GM18498 (cell line): ENCODE results near the gene SIK3.
A peak's percentile ranks its signal among the peaks of the same experiment; 100 is the strongest.

Experiments
- ATAC-seq: cut with Tn5 transposase; IDR thresholded peaks from one replicate; pipeline ENCODE4 v1.9.1; 2021; ENCODE audit warnings: mild to moderate bottlenecking, moderate library complexity; ENCODE audit not compliant: unreplicated experiment

Gene SIK3

GRCh38 chr11:116873381-116873780 is 224.8 kb downstream of the SIK3 start:
- ATAC-seq = no peak

GRCh38 chr11:116871248-116871647 is 227.0 kb downstream of the SIK3 start:
- no peak for ATAC-seq

- ATAC-seq = no peak
These were observed 228.2 kb downstream of the SIK3 start for GRCh38 chr11:116870054-116870453.

- no peak for ATAC-seq
These were observed 228.6 kb downstream of the SIK3 start for GRCh38 chr11:116869610-116870009.

- ATAC-seq = no peak
These were observed 230.2 kb downstream of the SIK3 start for GRCh38 chr11:116868066-116868465.

- no peak for ATAC-seq
These were observed 230.6 kb downstream of the SIK3 start for GRCh38 chr11:116867619-116868018.

- ATAC-seq = no peak
These were observed 231.3 kb downstream of the SIK3 start for GRCh38 chr11:116866804-116867455.

GRCh38 chr11:116865696-116866095 is 232.5 kb downstream of the SIK3 start:
- no peak for ATAC-seq

GRCh38 chr11:116864531-116864930 is 233.7 kb downstream of the SIK3 start:
- no peak for ATAC-seq

GRCh38 chr11:116862951-116863350 is 235.3 kb downstream of the SIK3 start:
- ATAC-seq = no peak

- ATAC-seq = no peak
These were observed 236.0 kb downstream of the SIK3 start for GRCh38 chr11:116862185-116862584.

- ATAC-seq = no peak
These were observed 236.7 kb downstream of the SIK3 start for GRCh38 chr11:116861539-116861938.

GRCh38 chr11:116860303-116860702 is 237.9 kb downstream of the SIK3 start:
- no peak for ATAC-seq

- ATAC-seq = no peak
These were observed 239.1 kb downstream of the SIK3 start for GRCh38 chr11:116859175-116859574.

- ATAC-seq = no peak
These were observed 240.3 kb downstream of the SIK3 start for GRCh38 chr11:116857936-116858335.

GRCh38 chr11:116857316-116857715 is 240.9 kb downstream of the SIK3 start:
- ATAC-seq = no peak

GRCh38 chr11:116856423-116856822 is 241.8 kb downstream of the SIK3 start:
- no peak for ATAC-seq

GRCh38 chr11:116855413-116855812 is 242.8 kb downstream of the SIK3 start:
- no peak for ATAC-seq

GRCh38 chr11:116853461-116854073 is 244.7 kb downstream of the SIK3 start:
- peak; percentile 97 for ATAC-seq

- no peak for ATAC-seq
These were observed 245.8 kb downstream of the SIK3 start for GRCh38 chr11:116852261-116853031.

GRCh38 chr11:116851626-116852025 is 246.6 kb downstream of the SIK3 start:
- ATAC-seq = no peak

- no peak for ATAC-seq
These were observed 248.7 kb downstream of the SIK3 start for GRCh38 chr11:116849486-116849885.
